Right forelimb (tissue), 1 donor: ENCODE measurements around the gene MB21D2.
"Not testable (repeated sequence)": the region's sequence is repeated elsewhere in the genome, so short reads cannot be mapped to it uniquely, and the experiment has no call there.

Source experiments
- DNase-seq: peaks from one replicate; pipeline ENCODE4 v3.0.0-alpha.2; 2018

The MB21D2 gene, protein sequence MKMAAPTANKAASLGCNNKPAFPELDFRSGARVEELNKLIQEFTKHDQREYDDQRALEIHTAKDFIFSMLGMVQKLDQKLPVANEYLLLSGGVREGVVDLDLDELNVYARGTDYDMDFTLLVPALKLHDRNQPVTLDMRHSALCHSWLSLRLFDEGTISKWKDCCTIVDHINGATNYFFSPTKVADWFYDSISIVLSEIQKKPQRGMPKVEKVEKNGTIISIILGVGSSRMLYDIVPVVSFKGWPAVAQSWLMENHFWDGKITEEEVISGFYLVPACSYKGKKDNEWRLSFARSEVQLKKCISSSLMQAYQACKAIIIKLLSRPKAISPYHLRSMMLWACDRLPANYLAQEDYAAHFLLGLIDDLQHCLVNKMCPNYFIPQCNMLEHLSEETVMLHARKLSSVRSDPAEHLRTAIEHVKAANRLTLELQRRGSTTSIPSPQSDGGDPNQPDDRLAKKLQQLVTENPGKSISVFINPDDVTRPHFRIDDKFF

DNA sequence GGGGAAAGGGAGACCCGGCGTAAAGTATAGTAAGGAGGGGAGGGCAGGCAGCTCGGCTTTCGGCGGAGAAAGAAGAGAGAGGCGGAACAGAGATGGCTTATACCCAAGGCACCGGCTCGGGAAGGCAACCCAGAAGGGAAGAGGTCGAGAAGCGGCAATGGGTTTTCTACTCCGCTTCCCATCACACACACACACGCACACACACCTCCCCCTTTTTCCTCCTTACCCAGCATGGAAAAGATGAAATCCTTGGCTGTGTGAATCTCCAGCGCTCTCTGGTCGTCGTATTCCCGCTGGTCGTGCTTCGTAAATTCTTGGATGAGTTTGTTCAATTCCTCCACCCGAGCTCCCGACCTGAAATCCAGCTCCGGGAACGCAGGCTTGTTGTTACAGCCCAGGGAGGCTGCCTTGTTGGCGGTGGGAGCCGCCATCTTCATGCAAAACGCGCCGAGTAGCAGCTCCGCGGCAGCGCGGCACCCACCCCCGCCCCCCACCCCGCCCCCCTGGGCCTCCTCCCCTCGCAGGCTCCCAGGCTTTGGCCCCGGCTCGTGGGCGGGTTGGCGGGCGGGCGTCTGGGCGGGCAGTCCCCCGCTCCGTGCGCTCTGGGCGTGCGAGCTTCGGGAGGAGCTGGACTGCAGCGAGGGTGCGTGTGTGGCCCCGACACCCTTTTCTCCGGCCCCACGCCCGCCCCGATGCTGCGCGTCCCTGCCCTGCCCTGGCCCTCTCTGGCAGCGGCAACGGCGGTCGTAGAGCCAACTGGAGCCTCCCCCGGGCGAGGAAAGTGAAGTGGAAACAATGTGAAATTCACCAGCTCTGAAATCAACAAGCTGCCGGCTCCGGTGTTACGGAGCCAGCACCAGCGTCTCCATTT lies at the start of gene MB21D2:
TSS of gene MB21D2 (minus strand) at position 453 of the 871 bp plus-strand sequence. CDS start at position 437, 16 bp downstream.
- DNase-seq: peak; percentile 92

DNA sequence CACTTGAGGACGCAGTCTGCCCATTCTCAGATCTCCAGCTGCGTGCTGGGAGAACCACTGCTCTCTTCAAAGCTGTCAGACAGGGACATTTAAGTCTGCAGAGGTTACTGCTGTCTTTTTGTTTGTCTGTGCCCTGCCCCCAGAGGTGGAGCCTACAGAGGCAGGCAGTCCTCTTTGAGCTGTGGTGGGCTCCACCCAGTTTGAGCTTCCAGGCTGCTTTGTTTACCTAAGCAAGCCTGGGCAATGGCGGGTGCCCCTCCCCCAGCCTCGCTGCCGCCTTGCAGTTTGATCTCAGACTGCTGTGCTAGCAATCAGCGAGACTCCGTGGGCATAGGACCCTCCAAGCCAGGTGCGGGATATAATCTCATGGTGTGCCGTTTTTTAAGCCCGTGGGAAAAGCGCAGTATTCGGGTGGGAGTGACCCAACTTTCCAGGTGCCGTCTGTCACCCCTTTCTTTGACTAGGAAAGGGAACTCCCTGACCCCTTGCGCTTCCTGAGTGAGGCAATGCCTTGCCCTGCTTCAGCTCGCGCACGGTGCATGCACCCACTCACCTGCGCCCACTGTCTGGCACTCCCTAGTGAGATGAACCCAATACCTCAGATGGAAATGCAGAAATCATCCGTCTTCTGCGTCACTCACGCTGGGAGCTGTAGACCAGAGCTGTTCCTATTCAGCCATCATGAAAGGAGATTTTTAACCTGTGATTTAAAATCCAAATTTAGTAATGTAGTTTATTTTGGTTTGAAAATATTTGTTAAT lies 47.5 kb upstream of the MB21D2 start:
- DNase-seq: not testable (repeated sequence)

DNA sequence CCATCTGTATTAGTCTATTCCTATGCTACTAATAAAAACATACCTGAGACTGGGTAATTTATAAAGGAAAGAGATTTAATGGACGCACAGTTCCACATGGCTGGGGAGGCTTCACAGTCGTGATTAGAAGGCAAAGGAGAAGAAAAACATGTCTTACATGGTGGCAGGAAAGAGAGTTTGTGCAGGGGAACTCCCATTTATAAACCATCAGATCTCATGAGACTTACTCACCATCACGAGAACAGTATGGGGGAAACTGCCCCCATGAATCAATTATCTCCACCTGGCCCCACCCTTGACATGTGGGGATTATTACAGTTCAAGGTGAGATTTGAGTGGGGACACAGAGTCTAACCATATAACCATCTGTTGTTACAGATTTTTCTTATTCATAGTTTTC lies 42.1 kb upstream of the MB21D2 start:
- DNase-seq: no peak

DNA sequence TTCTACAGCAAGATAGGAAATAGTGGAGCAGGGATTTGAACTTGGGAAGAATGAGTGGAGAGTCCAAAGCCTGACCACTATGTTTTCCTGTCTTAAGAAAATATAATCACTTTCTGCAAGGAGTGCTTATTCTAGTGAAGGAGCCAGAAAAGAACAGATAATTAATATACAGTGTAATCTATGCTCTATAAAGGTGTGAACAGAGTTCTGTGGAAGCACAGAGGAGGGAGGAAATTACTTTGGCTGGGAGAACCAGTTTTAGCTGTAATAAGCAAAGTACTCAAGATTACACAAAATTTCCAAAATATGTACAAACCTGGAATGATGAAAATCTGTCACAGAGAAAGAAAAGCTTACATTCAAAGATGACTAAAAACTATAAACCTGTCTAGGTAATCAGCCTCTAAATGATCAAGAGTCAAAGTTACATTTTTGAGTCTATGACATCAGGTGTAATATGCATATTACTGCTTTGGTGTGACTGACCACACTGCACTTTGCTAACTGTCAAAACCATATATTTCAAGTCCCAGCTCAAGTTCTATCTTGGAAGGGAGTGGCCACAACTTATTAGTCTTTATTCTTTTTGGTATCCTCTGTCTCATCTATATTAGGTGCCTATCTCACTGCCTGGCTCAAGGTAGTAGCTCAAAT lies 40.7 kb upstream of the MB21D2 start:
- no peak for DNase-seq

DNA sequence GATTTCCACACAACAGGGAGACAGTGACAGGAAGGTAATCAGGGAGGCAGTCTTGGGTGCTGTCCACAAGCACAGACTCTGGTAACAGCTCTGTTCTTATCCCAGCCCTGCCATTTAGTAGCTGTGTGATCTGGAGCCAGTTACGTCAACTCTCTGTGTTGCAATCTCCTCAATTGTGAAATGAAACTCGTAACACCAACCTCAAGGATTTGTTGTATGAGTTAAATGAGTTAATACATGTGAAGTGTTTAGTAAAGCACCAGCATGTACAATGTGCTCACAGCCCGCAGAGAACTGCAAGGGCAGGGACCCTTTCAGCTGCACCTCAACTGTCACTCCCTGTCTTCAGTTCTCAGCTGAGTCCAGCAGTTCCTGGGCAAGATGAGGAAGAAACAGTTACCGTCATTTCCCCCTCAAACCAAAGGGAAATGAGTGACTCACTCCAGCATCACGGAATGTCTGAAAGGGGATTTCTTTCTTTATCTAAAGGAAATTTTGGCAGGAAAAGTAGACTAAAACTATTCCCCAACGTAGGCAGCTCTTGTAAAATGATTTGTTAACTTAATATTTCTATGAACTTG lies 39.9 kb upstream of the MB21D2 start:
- DNase-seq: peak; percentile 47

DNA sequence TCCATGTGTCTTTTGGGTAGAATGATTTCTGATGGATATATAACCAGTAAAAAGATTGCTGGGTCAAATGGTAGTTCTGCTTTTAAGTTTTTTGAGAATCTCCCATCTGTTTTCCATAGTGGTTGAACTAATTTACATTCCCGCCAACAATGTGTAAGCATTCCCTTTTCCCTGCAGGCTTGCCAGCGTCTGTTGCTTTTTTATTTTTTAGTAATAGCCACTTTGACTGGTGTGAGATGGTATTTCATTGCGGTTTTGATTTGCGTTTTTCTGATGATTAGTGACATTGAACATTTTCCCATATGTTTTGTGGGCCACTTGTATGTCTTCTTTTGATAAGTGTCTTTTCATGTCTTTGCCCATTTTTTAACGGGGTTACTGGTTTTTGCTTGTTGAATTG lies 36.3 kb upstream of the MB21D2 start:
- DNase-seq: no peak

DNA sequence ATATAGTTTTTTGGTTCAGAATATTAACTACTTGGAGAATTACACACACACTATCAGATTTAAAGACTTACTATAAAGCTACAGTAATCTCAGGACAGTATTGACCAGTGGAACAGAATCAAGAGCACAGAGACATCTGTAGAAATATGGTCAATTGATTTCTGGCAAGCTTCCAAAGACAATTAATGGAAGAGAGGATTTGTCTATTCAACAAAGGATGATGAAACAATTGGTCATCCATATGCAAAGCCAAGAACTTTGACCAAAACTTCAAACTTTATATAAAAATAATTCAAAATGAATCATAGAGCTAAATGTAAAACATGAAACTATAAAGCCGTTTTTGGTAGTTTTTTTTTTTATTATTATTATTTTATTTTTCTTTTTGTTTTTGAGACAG lies 29.8 kb upstream of the MB21D2 start:
- DNase-seq: no peak

DNA sequence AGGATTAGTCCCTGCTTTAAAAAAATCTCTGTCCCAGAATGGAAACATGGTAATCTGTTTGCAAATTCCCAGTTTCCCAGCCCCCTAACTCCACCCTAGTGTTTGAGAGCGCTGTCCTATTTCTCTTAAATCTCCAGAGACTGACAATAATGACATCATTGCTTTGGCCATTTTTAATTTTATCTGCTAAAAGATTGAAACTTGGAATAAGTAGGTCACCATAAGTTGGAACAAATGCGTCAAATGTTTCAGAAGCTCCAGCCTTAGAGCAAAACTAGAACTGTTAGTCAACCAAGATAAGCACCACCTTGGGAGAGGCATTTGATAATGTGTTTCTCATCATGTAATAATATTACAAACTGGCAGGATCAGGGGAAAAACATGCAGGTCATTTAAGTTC lies 25.7 kb upstream of the MB21D2 start:
- DNase-seq: no peak

DNA sequence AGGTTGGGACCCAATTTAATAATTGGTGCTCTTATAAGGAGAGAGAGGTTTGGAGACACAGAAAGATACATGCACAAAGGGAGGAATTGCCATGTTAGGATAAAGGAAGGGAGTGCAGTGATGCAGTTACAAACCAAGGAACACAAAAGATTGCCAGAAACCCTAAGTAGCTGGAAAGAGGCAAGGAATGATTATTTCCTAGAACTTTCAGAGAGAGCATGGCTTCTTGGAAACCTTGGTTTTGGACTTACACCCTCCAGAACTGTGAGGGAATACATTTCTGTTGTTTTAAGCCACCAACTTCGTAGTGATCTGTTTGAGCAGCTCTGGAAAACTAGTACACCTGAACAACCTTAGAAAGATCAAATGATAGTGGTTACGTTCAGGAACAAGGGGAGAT lies 25.0 kb upstream of the MB21D2 start:
- DNase-seq: no peak

DNA sequence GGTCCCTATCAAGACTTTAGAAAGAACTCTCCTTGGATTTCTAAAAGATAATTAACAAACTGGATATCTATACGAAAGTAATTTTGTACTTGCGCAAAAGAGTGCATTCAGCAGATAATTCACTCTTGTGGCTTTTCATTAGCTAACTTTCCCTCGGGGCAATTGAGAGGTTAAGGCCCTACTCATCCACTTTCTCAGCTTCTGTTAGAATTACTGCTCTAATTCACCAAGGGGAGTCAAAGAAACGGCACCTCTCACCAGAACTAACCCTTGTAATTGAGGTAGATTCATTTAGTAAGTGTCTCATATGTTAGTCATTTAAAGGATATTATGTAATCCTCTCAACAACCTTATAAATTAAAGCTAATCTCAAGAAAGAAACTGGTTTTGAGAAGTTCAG lies 22.5 kb upstream of the MB21D2 start:
- DNase-seq: no peak

DNA sequence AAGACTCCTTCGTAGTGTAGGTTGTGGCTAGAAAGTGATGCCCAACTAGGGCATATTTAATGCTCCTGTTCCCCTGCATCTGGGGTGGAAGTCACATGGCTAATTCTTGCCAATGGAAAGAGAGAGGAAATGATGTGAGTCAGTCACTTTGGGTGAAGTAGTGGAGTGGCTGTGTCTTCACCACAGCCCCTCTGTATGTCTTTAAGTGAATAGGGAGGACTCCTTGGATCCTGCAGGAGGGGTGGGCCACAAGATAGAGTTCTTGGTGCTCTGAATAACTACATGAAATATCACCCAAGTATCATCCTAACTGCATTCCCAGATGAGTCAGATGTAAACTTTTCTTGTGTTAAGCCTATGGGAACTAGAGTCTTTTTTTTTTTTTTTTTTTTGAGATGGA lies 17.8 kb upstream of the MB21D2 start:
- no peak for DNase-seq

DNA sequence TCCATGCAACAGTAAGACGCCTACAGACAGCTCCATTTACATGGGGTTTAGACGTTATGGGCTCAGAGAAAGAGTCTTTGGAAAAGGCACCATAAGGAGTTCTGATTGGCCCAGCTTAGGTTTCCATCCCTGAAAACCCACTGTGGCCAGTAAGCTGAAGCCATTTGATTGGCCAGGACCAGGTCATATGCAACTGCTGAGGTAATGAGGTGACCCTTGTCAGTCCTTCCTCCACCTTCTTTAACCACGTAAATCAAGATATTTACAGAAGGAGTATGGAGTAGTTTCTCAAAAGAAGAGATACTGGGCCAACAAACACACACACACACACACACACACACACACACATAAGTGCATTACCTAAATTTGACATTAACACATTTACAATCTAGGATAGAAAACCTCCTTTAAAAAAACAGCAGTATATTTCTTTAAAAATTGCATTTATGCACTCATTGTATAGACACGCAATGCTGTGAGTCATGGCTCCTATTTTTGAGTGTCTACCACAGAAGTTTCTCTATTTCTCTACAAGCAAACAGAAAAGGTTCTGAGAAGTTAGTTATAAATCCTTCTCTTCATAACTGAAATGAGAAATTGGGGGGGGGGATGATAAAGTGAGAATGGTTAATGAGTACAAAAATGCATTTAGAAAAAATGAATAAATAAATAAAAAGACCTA lies 16.3 kb upstream of the MB21D2 start:
- DNase-seq: no peak

DNA sequence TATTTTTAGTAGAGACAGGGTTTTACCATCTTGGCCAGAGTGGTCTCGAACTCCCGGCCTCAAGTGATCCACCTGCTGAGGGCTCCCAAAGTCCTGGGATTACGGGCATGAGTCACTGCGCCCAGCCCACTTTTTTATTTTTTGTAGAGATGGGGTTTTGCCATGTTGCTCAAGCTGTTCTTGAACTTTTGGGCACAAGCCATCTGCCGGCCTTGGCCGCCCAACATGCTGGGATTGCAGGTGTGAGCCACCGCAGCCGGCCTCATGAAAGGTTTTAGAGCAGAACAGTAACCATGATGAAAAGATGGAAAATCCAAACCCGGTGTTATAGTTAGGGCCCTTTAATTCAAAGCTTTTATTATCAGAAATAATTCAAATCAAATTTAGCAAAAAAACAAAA lies 15.6 kb upstream of the MB21D2 start:
- DNase-seq: no peak

DNA sequence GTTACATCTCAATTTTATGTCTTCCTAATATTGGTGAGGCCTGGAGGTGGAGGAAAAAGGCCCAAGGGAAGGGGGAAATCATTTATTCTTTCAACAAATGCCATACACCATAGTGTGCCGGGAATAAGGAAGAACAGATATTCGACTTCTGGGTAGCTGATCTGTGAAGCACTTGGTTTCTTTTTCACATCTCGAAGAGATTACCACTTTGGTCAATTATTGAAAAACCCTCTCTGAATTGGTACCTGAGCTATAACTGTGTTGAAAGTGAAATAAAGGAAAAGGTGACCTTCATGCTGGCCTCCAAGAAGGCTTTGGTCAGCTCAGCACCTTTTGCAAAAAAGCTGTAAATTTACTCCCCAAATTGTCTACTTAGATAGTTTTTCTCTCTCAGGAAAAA lies 14.2 kb upstream of the MB21D2 start:
- DNase-seq: no peak

DNA sequence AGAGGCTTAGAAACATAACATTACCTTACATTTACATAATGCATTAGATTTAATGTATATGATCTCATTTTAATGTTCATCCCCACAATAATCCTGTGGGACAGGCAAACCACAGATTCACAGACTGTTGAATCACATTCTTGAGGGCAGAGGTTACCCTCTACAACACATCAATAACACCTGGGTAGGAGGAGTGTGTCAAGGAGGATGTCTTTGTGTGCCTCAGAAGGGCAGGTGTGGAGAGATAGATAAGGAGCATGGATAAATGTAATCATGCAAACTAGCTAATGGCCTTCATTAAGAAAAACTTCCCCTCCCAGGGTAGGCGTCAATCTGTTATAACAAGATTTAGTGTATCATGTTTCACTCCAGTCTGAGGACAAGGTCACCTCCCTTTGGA lies 12.9 kb upstream of the MB21D2 start:
- no peak for DNase-seq

DNA sequence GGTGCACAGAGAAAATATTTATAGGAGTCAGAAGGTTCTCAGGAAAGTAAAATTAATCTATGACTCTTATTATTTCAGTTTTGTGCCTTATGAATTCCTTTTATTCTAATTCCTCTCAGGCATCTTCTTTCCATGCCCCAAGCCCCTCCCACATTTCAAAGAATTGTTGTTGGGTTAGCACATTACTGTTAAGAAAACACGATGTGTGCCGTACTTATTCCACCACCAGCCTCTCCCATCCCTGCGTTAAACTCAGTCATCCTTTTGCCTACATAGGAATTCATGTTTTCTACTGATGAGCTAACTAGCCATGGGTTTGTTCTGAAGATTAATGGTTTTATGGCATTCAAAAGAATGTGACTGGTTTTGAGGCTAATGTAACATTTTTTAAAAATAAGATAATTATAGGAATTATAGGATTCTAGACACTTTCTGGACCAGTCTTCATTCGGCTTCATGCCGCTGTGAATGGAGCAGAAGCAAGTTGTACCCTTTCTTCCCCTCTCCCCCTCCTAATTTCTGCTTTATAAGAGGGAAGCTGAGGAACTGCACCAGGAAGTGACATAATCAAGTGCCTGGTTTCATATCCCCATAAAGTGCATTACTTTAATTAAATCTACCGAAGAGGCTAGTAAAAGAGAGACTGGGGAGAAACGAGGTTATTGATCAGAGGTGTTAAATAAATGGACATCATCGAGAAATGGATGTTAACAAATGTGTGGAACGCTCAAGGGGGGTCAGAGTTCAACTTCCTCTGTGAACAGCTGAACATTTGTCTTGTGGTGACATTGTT lies 12.3 kb upstream of the MB21D2 start:
- no peak for DNase-seq

DNA sequence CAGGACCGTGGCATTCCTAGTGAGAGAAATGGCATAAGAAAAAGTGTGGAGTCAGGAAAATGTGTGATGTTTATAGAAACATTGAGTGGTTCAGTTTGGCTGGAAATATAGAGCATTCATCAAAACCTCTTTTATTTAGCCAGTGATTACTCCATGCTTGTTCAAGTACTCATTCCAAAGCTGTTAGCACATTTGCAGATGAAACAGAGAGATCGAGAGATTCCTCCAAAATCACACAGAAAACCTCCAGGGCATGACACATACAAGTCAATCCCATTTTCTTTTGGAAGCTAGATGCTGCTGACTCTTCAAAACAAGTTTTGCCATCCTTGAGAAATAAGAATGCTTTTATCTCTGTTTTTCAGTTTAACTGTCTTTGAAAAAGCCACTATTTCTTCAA lies 11.5 kb upstream of the MB21D2 start:
- DNase-seq: no peak

DNA sequence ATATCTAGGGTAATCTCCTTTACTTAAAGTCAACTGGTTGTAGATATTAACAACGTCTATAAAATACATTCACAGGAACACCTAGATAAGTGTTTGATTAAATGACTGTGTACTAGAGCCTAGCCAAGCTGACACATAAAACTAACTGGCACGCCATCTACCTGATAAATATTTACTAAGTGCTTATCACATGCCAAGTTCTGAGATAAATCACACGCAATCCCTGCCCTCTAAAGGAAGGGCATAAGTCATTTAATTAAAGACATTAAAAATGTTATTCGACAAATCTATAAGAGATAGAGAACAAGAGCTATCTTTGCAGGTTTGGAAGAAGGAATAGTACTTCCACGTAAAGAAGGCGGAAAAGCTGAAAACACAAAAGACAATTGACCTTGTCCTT lies 11.1 kb upstream of the MB21D2 start:
- no peak for DNase-seq

DNA sequence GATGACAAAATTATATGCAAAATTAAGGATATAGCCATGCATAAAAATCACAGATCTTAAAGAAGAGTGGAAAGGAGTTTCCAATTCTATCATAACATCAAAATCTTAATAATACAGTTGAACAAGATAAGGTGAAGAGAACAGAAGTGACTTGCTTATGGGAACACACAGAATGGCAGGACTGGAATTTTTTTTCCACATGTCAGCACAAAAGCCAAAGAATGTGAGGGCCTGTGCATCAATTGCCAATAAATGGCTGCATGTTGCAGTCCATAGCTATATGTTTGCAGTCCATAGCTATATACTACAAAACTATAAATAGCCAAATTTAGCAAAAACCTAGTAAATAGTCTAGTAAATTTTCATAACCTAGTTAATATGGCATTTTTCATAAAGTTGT lies 10.4 kb upstream of the MB21D2 start:
- no peak for DNase-seq

DNA sequence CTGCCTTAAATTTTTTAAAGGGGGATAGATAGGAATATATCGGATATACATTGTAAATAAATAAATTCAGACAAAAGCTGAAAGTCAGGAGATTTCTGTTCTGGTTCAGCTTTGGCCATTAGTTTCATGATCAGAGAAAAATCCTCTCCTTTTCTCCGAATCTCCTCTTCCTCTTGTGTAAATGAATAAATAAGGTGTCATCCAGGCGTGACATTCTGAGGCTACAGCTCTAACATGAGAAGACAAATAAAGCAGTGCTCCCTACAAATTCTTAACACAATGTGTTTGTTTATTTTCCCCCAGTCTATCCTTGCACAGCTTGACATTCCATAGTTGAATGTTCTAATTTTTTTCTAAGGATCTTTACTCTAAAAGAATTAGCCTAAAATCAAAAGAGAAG lies 9.4 kb upstream of the MB21D2 start:
- no peak for DNase-seq

DNA sequence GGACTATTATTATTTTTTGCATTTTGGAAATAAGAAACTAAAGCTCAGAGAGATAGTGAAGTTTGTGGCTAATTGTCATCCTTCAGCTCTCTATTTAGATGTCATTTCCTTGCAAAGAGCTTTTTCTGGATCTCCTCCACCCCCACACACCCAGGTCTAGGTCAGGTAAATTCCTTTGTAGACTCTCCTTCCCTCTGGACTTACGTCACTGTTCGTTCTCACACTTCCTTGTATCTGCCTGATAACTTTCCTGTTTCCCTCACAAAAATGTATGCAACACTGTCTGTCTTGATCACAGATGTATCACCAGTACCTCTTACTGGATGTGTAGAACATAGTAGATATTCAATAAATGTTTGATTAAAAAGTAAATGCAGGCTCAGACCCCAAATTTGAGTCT lies 6.1 kb upstream of the MB21D2 start:
- DNase-seq: no peak
